B cell (primary cell): Measurements from ENCODE around the gene MS4A5. TPM values are rescaled to one million over a fixed set of nuclear protein-coding genes. Genes with fewer than 3 reads are reported as not detected.

ENCODE experiments used
- ATAC-seq: fragments of 200-7000 bp; cut with Tn5 transposase; one replicate; pipeline ENCODE4 v1.10.0; 2021; ENCODE audit warnings: low read depth, mild to moderate bottlenecking, moderate number of reproducible peaks, moderate library complexity
- CTCF ChIA-PET: fragments of 350-600 bp; sonication (Branson Sonifier 250); formaldehyde crosslinking; loops from one replicate; lab custom pipeline; 2021; ENCODE audit warnings: antibody characterized with exemption, inconsistent platforms; lab: Charles Lee
- POLR2A ChIA-PET: fragments of 350-600 bp; sonication (Branson Sonifier 250); formaldehyde crosslinking; loops from one replicate; lab custom pipeline; 2021; ENCODE audit warnings: antibody characterized with exemption; lab: Charles Lee
- DNase-seq: peaks from one replicate; pipeline ENCODE4 v3.0.0; 2013
- H2AFZ ChIP-seq: 2 replicates; pipeline ENCODE4 v1.6.1; 2012; ENCODE audit warnings: mild to moderate bottlenecking, low read depth, low read length; ENCODE audit not compliant: insufficient read depth, poor library complexity, severe bottlenecking
- H3K27ac ChIP-seq, 2 donors: 1 replicate in 1 of 2; 2 replicates in 1 of 2; pipeline ENCODE4 v1.5.1; 2012 to 2013; ENCODE audit warnings: low read length in 2 of 2, mild to moderate bottlenecking in 2 of 2, moderate library complexity in 1 of 2
- H3K27me3 ChIP-seq, 4 experiments: fragments of 200-600 bp in 1 of 4; sonication (generic) in 1 of 4; replicated peaks in 1 of 4; 1 replicate in 2 of 4; 2 replicates in 2 of 4; pipeline versions ENCODE4 v1.6.1 to v1.7.0; 2013 to 2016; ENCODE audit warnings: low read length in 3 of 4, mild to moderate bottlenecking in 2 of 4, mixed read lengths in 1 of 4, moderate library complexity in 1 of 4; ENCODE audit not compliant: insufficient read depth in 4 of 4, control insufficient read depth in 3 of 4; ENCODE audit errors: control extremely low read depth in 1 of 4
- H3K36me3 ChIP-seq, 2 experiments: replicated peaks in 1 of 2; 1 replicate in 1 of 2; 2 replicates in 1 of 2; pipeline versions ENCODE4 v1.6.1 to v1.7.1; 2013; ENCODE audit warnings: low read length in 1 of 2; ENCODE audit not compliant: insufficient read depth in 2 of 2, control insufficient read depth in 1 of 2; ENCODE audit errors: control extremely low read depth in 1 of 2, extremely low read depth in 1 of 2
- H3K4me1 ChIP-seq, 2 donors: fragments of 200-600 bp in 1 of 2; sonication (generic) in 1 of 2; 1 replicate in 1 of 2; 2 replicates in 1 of 2; pipeline versions ENCODE4 v1.5.1 to v1.6.1; 2013 to 2017; ENCODE audit warnings: low read length in 2 of 2; ENCODE audit not compliant: control insufficient read depth in 2 of 2, insufficient read depth in 2 of 2
- H3K4me2 ChIP-seq: replicated peaks from 2 replicates; pipeline ENCODE3; 2012; ENCODE audit warnings: mild to moderate bottlenecking, low read depth, low read length; ENCODE audit not compliant: poor library complexity, severe bottlenecking
- H3K4me3 ChIP-seq, 5 experiments: fragments of 200-600 bp in 1 of 5; sonication (generic) in 1 of 5; 1 replicate in 3 of 5; 2 replicates in 2 of 5; pipeline versions ENCODE4 v1.5.1 to v1.7.0; 2011 to 2016; ENCODE audit warnings: low read length in 4 of 5, mild to moderate bottlenecking in 4 of 5, low read depth in 2 of 5, control low read depth in 1 of 5, moderate library complexity in 1 of 5; ENCODE audit not compliant: insufficient read depth in 1 of 5; ENCODE audit errors: control extremely low read depth in 1 of 5, extremely low read depth in 1 of 5
- H3K79me2 ChIP-seq: fragments of 200-600 bp; sonication (generic); one replicate; pipeline ENCODE4 v1.6.0; 2016; ENCODE audit warnings: low read length; ENCODE audit not compliant: control insufficient read depth, insufficient read depth
- H3K9ac ChIP-seq: fragments of 200-600 bp; sonication (generic); 2 replicates; pipeline ENCODE4 v1.6.1; 2017; ENCODE audit warnings: mild to moderate bottlenecking, low read length, moderate library complexity
- H3K9me3 ChIP-seq, 3 donors: one replicate each; pipeline versions ENCODE4 v1.6.1 to v1.7.1; 2013; ENCODE audit warnings: low read length in 2 of 3; ENCODE audit not compliant: control insufficient read depth in 2 of 3, insufficient read depth in 1 of 3; ENCODE audit errors: control extremely low read depth in 1 of 3
- H4K20me1 ChIP-seq: 2 replicates; pipeline ENCODE4 v1.6.0; 2012; ENCODE audit warnings: mild to moderate bottlenecking, low read length; ENCODE audit not compliant: insufficient read depth, control insufficient read depth, poor library complexity, severe bottlenecking
- H3K27ac Mint-ChIP-seq: one replicate; pipeline ENCODE4 v1.8.0; 2021; ENCODE audit warnings: mixed read lengths
- H3K27me3 Mint-ChIP-seq: one replicate; pipeline ENCODE4 v1.8.0; 2021; ENCODE audit warnings: mixed read lengths
- H3K4me1 Mint-ChIP-seq: one replicate; pipeline ENCODE4 v1.8.0; 2021; ENCODE audit warnings: mixed read lengths
- H3K4me3 Mint-ChIP-seq: one replicate; pipeline ENCODE4 v1.8.0; 2021; ENCODE audit warnings: mixed read lengths
- H3K9me3 Mint-ChIP-seq: one replicate; pipeline ENCODE4 v1.8.0; 2022; ENCODE audit warnings: mixed read lengths; ENCODE audit not compliant: insufficient read depth
- EZH2 ChIP-seq: IDR thresholded peaks from 2 replicates; pipeline ENCODE4 v1.6.1; 2012; ENCODE audit warnings: borderline replicate concordance, low read depth, mild to moderate bottlenecking, moderate library complexity, low read length; ENCODE audit not compliant: insufficient read depth, poor library complexity, severe bottlenecking
- WGBS: methylation state at CpG from one replicate; pipeline ENCODE4 v1.1.5; 2013; ENCODE audit warnings: missing lambda C conversion rate; ENCODE audit not compliant: insufficient coverage; 5-methylcytosine and 5-hydroxymethylcytosine counted together
- intact Hi-C: fragments of 100-400 bp; cut with micrococcal nuclease; formaldehyde crosslinking; loops from one replicate; pipeline ENCODE4 v1.10.0; 2022
- polyA plus RNA-seq: library from polyadenylated mRNA; depleted of rRNA; stranded (reverse); fragments of >200 nt; gene quantifications from 2 replicates; pipeline ENCODE4 v1.2.3, GENCODE V29; 2012
- total RNA-seq, 2 donors: library from RNA; stranded (reverse); fragments of 120-200 nt in 1 of 2; gene quantifications; 1 replicate in 1 of 2; 2 replicates in 1 of 2; pipeline versions ENCODE4 v1.2.3 to v1.2.4, GENCODE V29; 2013 to 2022
- TF ChIP-seq, protein P1 (sequence below): fragments of 200-600 bp; IDR thresholded peaks from one replicate; pipeline ENCODE4 v1.8.0; 2022; ENCODE audit warnings: antibody characterized with exemption, mild to moderate bottlenecking

The MS4A5 gene
- total and polyA plus RNA-seq, 2 donors (not counting 1 experiment from before 2014, with no cell fraction given), result not detected

DNA sequence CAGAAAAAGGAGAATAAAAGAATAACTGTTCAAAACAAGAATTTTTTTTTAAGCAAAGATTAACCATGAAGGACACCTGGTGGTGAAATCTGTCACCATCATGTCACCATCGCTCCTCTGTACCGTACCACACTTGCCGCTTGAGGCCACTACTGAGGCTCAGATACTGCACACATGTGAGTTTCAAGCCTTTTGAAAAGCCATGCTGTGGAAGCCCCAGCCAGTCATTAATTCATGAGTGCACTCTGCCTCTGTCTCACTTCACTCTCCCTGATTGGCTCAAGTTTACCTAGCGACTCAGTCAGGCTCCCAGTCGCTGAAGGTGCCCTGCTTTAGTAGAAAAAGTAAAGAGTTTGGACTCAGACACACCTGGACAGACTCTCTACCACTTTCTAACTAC lies 56.6 kb downstream of the MS4A5 start:
- CTCF ChIA-PET, result interaction anchor here (1.2 to 5.8 kb wide), 18 partner anchors 9 to 153 kb away, joined by 3 to 162 read pairs (median 11); partner anchors contain the start of gene MS4A1
- H4K20me1 ChIP-seq, result no peaks in the 10 kb centered on the region
- H3K4me2 ChIP-seq, result peak overlapping the region; percentile 26
- Mint-ChIP-seq H3K27ac (peak overlapping the region; percentile 4), H3K27me3 (no peaks in the 10 kb centered on the region), H3K9me3 (no peaks in the 10 kb centered on the region), H3K4me1 (peaks cover 54% of the 10 kb centered on the region), H3K4me3 (no peak overlapping the region)
- ATAC-seq, result peak; percentile 93
- no peaks in the 10 kb centered on the region for H3K27me3 ChIP-seq
- H2AFZ ChIP-seq, result no peak overlapping the region
- H3K79me2 ChIP-seq, result peaks cover 37% of the 10 kb centered on the region
- peak; percentile 88 for DNase-seq
- H3K9me3 ChIP-seq, result no peaks in the 10 kb centered on the region
- no peaks in the 10 kb centered on the region for H3K36me3 ChIP-seq
- intact Hi-C loops, result loop anchor here (1.0 kb wide), 7 partner anchors 9 to 221 kb away; partner anchors contain the start of gene MS4A1
- H3K9ac ChIP-seq, result no peak overlapping the region
- H3K27ac ChIP-seq, result no peak overlapping the region
- peaks cover 39 to 47% of the 10 kb centered on the region in 2 donors for H3K4me1 ChIP-seq
- no peak for TF ChIP-seq EZH2
- TF ChIP-seq, protein P1, sequence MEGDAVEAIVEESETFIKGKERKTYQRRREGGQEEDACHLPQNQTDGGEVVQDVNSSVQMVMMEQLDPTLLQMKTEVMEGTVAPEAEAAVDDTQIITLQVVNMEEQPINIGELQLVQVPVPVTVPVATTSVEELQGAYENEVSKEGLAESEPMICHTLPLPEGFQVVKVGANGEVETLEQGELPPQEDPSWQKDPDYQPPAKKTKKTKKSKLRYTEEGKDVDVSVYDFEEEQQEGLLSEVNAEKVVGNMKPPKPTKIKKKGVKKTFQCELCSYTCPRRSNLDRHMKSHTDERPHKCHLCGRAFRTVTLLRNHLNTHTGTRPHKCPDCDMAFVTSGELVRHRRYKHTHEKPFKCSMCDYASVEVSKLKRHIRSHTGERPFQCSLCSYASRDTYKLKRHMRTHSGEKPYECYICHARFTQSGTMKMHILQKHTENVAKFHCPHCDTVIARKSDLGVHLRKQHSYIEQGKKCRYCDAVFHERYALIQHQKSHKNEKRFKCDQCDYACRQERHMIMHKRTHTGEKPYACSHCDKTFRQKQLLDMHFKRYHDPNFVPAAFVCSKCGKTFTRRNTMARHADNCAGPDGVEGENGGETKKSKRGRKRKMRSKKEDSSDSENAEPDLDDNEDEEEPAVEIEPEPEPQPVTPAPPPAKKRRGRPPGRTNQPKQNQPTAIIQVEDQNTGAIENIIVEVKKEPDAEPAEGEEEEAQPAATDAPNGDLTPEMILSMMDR, result peak; percentile 96
- WGBS, result 42% methylated on average over 3 of the region's 5 CpGs
- POLR2A ChIA-PET, result interaction anchor here (3.6 kb wide), 1 partner anchor 122 kb away, joined by 17 read pairs; no protein-coding TSS in a partner anchor
- no peak overlapping the region for H3K4me3 ChIP-seq

DNA sequence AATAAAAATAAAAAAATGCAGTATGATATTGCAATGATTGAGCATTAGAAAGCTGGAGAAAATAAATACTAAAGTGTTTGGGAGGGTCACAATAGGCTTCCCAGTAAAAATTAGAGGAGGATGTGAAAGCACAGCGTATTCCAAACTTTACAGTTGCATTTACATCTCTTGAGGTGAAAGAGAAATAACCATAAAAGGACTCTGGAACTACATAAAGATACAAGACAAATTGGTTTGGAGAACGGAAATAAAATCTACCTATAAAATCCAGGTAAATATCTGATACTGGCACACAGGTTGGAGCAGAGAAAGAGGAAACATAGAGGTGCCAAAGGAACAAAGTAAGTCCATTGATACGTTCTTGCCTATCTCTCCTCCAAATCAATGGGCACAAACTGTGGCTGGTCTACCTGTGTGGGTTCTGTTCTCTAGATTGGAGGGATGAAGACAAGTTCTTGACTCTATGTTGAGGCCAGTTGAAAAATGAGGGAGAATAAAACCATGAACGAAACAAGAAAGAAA lies 63.2 kb downstream of the MS4A5 start, which contains the start of gene MS4A12:
Gene MS4A12 (plus strand): TSS at position 291 of the 522 bp plus-strand sequence. CDS start 4,541 bp downstream, outside the sequence.
- Histone ChIP-seq H3K4me1 (peaks cover 5 to 11% of the 10 kb centered on the region in 2 donors), H3K79me2 (no peaks in the 10 kb centered on the region), H3K27ac (no peak within 1 kb of the TSS), H3K4me2 (no peak within 1 kb of the TSS), H3K36me3 (no peaks in the 10 kb centered on the region), H3K27me3 (no peaks in the 10 kb centered on the region), H2AFZ (no peak within 1 kb of the TSS), H3K9me3 (no peaks in the 10 kb centered on the region), H4K20me1 (no peaks in the 10 kb centered on the region), H3K9ac (no peak within 1 kb of the TSS), H3K4me3 (no peak within 1 kb of the TSS)
- ChIA-PET POLR2A (no interaction called here), CTCF (interaction anchor here (1.2 kb wide), 1 partner anchor 229 kb away, joined by 3 read pairs; no protein-coding TSS in a partner anchor)
- H3K4me3 Mint-ChIP-seq, result no peak within 1 kb of the TSS
- WGBS, result 100% methylated on average over 2 of the region's 4 CpGs
- DNase-seq (no peak), ATAC-seq (no peak)
- H3K9me3 Mint-ChIP-seq, result no peaks in the 10 kb centered on the region
- peaks cover 4% of the 10 kb centered on the region for H3K4me1 Mint-ChIP-seq
- TF ChIP-seq, protein P1, result no peak
- no peak for TF ChIP-seq EZH2
- intact Hi-C loops, result no loop called here
- H3K27me3 Mint-ChIP-seq, result no peaks in the 10 kb centered on the region
- H3K27ac Mint-ChIP-seq, result no peak within 1 kb of the TSS
